Measurements from ENCODE around the gene JPT1.

The JPT1 gene

DNA sequence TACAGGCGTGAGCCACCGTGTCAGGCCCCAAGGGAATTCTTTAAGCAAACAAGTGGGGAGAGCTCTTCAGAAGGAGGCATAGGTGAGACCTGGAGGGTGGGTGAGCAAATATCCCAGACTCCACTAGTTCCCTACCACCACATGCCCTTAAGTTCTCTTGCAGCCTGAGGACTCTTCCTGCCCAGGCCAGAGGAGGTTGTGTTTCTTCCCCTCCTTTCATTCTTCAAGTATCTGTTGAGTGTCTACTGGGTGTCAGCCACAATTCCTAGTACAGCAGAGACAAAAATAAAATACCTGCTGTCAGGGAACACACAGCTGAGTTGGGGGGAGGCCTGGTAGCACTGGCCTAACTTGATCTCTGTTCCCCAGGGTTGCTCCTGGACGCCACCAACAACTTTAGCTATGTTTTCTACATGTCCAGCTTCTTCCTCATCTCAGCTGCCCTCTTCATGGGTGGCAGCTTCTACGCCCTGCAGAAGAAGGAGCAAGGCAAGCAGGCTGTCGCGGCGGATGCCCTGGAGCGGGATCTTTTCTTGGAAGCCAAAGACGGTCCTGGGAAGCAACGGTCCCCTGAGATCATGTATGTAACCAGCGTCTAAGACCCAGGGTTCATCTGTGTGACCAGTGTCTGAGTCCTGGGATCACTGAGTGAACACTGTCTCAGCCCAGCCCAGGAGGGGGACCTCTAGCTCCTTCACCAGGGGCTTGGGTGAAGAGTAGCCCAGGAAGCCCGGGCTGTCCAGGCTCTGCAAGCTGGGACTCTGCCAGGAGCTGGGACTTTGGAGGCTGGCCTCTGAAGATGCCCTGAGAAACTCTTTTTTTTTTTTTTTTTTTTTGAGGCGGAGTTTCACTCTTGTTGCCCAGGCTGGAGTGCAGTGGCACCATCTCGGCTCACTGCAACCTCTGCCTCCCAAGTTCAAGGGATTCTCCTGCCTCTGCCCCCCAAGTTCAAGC is 50.4 kb downstream of the JPT1 start:
- DNase-seq = no peak

DNA sequence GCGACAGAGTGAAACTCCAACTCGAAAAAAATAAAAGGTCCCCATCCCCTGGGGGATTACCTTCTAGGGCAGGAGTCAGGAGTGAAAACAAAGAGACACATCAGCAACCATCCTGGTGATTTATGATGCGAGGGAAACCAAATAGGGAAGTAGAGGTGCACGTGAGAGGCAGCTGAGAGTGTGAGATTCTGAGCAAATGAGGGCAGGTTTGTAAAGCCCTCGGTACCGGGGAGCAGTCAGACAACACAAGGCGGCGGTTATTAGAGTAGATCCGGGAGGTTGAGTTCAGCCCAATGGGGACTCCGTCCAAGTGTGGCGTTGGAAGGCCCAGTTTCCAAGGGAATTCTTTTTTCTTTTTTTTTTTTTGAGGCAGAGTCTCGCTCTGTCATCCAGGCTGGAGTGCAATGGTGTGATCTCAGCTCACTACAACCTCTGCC is 51.9 kb downstream of the JPT1 start:
- DNase-seq = no peak

DNA sequence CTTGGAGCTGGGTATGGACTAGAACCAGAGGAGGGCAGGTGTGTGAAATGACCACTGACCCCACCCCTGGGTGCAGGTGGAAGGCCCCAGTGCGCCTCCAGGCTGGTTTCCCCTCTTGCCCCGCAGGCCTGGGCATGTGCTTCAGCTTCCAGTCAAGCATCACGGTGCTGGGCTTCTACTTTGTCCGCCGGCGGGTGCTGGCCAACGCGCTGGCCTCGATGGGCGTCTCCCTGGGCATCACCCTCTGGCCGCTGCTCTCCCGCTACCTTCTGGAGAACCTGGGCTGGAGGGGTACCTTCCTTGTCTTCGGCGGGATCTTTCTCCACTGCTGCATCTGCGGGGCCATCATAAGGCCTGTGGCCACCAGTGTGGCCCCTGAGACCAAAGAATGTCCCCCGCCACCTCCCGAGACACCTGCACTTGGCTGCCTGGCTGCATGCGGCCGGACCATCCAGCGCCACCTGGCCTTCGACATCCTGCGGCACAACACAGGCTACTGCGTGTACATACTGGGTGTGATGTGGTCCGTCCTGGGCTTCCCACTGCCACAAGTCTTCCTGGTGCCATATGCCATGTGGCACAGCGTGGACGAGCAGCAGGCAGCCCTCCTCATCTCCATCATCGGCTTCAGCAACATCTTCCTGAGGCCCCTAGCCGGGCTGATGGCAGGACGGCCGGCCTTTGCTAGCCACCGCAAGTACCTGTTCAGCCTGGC is 54.3 kb downstream of the JPT1 start:
- DNase-seq = no peak

DNA sequence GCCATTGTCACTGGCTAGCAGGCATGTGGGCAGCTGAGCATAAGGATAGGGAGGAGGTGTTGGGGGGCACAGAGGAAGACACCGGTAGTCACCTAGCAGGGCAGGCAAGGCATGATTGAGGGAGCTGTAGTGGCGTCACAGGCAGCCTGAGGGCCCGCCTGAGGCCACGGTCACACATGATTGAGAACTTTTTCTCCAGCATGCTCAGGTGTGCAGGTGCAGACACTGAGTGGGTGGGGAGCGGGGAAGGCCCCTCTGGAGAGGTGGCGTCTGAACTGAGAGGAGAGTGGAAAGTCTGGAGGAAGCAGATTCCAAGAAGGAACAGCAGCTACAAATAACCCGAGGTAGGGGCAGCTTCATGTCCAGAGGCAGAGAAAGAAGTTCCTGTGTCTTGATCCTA is 55.5 kb downstream of the JPT1 start:
- no peak for DNase-seq

DNA sequence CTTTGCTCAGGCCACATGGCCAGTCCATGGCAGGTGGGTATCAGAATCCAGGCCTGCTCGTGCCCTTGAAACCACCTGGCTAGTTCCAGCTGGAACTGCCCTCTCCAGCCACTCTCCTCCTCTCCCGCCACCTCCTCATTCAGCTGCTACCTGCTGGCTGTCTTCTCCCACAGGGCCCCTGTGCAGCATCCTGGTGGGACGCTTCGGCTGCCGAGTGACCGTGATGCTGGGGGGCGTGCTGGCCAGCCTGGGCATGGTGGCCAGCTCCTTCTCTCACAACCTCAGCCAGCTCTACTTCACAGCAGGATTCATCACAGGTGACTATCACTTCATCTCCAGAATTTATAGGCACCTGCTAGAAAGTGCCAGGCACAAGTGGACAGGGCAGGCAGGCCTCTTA is 56.4 kb downstream of the JPT1 start:
- DNase-seq = no peak

DNA sequence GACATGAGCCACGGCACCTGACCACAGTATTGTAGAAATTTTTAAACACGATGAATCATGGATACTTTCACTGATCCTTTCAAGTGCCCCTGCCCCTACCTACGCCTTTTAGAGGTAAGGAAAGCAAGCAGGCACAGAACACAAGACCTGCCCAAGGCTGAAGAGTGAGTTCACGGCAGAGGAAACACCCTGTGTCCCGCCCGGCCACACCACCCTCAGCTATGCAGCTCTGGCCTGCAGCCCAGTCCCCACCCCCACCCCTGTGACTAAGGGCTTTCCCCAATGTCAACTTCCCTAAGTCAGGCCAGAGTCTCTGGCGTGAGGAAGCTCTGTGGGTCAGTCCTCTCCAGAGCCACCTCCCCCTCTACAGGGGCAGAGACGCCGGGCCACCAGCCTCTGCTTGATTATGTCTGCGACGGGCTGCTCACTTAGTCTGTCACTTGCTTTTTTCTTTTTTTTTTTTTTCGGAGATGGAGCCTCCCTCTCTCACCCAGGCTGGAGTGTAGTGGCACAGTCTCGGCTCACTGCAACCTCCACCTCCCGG is 58.2 kb downstream of the JPT1 start:
- no peak for DNase-seq

DNA sequence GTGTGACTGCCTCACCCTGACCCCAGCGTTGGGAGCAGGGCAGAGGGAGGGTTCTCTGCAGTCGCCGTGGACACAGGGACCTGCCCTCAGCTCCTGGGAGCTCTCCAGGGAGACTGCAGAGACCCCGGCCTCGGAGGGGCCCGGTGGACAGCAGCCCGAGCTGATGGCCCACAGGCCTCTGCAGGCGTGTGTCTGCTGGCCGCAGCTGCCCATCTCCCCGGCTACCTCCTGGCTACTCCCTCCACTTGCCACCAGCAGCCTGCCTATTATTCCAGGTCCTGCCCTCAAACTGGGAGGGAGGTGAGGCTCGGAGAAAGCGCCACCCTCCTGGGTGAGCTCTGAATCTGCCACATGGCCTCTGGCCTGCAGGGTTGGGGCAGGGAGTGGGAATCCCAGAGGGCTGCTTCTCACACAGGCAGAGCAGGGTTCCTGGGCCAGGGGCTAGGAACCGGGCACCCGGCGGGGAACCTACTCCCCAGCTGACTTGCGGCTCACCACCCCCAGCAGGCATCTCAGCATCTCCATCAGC is 59.4 kb downstream of the JPT1 start:
- DNase-seq = no peak

DNA sequence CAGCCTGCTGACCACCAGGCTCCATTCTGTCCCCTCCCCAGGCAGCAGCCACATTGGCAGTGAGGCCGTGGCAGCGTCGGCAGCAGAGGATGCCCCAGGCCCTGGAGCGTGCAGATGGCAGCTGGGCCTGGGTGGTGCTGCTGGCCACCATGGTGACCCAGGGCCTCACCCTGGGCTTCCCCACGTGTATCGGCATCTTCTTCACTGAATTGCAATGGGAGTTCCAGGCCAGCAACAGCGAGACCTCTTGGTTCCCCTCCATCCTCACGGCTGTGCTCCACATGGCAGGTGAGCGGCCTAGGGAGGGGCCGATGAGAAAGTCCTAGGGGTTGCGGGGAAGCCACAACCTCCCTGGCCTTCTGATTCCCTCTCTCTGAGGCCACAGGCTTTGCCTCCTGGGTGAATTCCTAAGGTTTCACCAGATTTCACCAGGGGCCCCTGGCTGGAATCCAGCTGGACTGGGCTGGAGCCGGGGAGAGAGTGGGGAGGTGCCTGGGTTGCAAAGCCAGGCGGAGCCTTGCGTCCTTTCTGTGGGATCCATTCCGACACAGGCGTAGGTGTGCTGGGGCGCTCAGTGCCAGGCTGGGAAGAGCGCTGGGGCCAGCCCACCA is 60.7 kb downstream of the JPT1 start:
- no peak for DNase-seq

DNA sequence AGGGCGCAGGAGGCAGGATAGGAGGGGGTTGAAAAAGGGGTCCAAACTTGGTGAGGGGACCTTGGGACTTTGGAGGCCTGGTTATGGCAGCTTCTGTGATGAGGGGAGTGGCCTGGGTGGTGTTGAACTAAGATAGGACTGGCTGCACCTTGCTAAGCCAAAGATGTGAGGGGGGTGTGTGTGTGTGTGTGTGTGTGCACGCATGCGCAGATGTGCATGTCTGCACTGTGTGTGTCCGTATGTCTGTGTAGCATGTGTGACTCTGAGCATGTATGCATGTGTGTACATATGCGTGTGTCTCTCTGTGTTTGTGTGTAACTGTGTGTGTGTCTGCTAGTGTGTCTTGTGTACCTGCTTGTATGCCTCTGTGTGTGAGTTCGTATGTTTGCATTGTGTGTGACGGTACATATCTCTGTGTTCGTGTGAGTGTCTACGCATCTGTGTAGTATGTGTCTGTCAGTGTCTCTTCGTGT is 62.4 kb downstream of the JPT1 start:
- DNase-seq = no peak

DNA sequence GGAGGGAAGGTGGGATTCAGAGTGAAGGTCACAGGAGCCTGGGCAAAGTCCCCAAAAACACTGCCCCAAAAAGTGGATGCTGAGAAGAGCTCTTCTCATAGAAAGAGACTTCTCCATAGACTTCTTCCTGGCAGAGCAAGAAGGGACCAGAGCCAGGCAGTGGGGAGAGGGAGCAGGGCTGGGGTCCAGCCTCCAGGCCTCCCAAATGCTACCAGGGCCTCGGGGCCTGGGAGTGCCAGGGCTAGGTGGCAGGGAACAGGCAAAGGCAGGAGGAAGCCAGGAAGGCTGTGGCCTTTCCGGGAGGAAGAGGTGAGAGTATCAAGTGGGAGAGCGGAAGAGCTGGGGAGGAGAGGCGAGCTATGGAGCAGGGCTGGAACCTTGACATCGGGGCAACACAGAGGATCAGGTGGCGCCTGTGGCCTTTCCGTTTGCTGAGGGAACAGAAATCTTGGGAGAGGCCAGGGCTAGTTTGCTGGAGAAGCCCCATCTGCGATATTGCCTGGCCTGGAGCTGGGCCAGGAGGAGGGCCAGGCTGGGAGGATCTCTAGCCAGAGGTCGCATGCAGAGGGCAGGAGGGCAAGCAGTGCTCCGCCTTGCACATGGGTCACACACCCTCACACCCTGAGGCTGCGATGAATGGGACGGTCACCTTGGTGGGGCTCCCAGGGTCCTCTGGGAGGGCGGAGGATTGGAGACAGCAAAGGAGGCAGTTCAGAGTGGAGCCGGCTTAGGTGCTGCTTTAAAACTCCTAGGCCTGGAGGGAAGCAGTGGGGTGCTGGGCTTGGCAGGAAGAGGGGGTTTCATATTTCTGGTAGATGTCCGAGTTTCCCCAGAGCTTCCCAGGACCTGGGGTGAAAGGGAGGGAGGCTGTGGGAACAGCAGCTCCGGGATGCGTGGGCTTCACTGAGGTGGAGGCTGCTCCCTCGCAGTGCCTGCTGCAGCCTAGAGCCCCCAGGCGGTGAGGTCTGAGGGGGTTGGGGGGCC is 63.1 kb downstream of the JPT1 start:
- no peak for DNase-seq

DNA sequence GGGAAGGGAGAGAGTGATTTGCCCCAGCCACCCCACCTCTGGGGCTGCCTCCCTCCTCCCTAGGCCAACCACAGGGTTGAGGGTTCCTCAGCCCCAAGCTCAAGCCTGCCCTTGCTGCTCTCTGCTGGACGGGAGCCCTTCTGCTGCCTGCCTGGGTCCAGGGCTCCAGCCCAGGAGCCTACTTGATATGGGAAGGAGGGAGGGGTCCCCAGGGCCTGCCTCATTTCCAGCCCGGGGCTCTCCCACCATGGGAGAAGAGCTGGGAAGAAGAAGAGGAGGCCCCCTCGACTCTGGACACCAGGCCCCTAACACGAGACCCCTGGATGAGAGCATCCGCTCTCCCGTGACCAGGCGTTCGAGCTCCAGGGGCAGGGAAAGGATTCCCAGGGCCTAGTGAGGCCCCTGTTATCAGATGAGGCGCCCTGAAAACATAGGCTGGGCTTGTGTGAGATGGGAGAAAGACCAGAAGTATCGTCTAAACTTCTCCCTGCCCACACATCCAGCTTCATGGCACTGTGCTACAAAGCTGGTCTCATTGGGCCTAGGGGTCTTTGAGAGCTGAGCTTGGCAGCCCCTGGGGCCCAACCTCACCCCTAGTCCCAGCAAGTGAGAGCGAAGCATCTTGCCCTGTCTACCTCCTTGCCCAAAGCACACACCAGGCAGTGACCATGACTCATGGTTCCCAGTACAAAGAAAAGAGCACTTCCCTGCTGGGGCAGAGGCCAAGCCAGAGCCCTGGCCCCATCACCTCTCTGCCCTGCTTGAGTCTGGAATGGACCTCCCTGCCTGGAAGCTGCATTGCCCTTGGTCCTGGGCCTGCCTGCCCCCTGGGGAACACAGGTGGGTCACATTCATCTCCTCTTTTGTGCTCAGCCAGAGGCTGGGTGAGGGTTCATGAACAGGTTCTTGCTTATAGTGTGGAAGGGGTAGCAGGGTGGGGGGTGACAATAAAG is 65.6 kb downstream of the JPT1 start:
- no peak for DNase-seq

DNA sequence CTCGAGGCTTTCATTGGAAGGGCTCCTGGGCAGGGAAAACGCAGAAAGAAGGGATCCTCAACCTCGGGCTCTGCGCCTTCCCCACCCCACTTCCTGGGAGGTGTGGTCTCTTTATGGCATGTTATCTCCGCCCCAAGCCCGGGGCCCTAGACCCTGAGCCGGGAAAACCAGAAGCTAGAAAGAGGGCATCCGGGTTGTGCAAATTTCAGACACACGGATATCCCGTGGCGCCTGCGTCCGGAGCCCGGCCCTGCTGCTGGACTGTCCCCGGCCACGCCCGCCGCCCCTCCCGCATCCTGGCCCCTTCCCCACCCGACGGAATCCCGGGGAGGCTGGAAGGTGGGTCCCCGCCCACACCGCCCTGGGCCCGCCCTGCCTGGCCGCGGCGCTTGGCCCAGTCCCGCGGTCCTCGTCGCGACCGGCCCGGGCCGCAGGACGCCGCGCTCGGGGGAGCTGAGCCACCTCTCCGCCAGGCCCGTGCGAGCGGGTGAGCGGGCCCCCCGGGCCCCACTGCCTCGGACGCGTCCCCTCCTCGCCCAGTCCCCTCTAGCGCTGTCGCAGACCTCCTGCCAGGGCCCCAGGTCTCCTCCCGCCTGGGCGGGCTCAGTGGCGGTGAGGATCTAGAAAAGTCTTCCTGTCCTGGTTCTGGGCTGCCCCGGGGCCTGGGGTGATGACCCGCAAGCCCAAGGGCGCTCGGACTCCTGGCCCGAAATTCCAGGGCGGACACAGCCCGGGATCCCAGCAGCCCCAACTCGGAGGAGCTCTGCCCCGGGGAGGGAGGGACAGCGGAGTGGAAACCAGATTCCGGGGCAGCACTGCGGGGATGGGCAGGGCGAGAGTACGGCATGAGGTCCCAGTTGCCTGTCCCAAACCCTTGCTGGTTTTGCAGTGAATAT is 66.5 kb downstream of the JPT1 start, which contains the start of gene SLC16A5:
TSS of gene SLC16A5 (plus strand) at position 397 of the 896 bp plus-strand sequence. CDS start 5,683 bp downstream, outside the sequence.
- no peak for DNase-seq

DNA sequence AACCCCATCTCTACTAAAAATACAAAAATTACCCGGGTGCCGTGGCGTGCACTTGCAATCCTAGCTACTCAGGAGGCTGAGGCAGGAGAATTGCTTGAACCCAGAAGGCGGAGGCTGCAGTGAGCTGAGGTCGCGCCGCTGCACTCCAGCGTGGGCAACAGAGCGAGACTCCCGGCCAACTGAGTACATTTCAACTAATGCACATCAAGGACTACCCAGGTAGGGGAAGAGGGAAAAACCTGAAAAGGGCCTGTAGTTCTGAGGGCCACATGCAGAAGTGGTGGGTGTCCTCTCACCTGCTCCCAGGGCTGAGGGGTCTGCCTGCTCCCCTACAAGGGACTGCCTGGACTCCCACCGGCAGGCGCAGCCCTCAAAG is 67.1 kb downstream of the JPT1 start:
- no peak for DNase-seq

DNA sequence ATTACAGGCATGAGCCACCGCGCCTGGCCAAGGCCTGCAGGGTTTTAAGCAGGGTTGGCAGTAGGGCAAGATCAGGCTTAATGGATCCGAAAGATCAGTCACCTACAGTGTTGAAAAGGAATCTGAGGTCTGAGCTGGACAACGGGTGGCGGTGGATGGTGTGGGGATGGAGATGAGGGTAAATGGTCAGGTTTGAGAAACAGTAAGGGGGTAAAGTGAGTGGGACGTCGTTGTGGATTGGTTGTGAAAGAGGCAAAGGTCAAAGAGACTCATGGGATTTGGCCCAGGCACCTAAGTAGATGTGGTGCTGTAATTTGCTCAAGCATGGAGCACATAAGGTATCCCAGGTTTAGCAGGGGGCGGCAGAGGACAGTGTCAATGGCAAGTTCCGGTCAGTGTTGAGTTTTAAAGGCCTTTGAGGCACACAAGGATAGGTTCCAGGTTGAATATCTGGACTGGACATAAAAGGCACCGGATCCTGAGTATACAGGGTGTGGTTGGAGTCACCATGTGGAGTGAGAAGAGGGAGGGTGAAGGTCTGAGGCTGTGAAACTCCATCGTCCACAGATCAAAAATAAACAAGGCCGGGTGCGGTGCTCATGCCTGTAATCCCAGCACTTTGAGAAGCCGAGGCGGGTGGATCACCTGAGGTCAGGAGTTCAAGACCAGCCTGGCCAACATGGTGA is 67.7 kb downstream of the JPT1 start:
- no peak for DNase-seq

Measured in stimulated activated CD4-positive, alpha-beta T cell treated with anti-CD3 and anti-CD28 coated beads, Interleukin-4, amount 100 ng/mL, for 4 hours (primary cell).